KMS-11 (cell line): ENCODE results near the gene CORO2A.

ENCODE experiments used
- H2AFZ ChIP-seq: fragments of 200-600 bp; sonication (generic); 2 replicates; pipeline ENCODE4 v1.6.1; 2016; ENCODE audit warnings: antibody characterized with exemption, mixed run types, low read depth
- H3K27ac ChIP-seq: fragments of 200-600 bp; sonication (generic); 2 replicates; pipeline ENCODE4 v1.6.1; 2016; ENCODE audit warnings: mild to moderate bottlenecking, mixed run types
- H3K27me3 ChIP-seq: fragments of 200-600 bp; sonication (generic); 2 replicates; pipeline ENCODE4 v1.6.1; 2017; ENCODE audit warnings: mild to moderate bottlenecking, low read depth, mixed run types, moderate library complexity; ENCODE audit not compliant: insufficient read depth
- H3K36me3 ChIP-seq: fragments of 200-600 bp; sonication (generic); 2 replicates; pipeline ENCODE4 v1.6.1; 2017; ENCODE audit warnings: mild to moderate bottlenecking, mixed run types; ENCODE audit not compliant: insufficient read depth
- H3K4me1 ChIP-seq: fragments of 200-600 bp; sonication (generic); 2 replicates; pipeline ENCODE4 v1.6.1; 2016; ENCODE audit warnings: mild to moderate bottlenecking, low read depth, mixed run types; ENCODE audit not compliant: poor library complexity, severe bottlenecking
- H3K4me2 ChIP-seq: fragments of 200-600 bp; sonication (generic); 2 replicates; pipeline ENCODE4 v1.7.0; 2016; ENCODE audit warnings: mild to moderate bottlenecking, mixed run types
- H3K4me3 ChIP-seq: fragments of 200-600 bp; sonication (generic); IDR thresholded peaks from 2 replicates; pipeline ENCODE4 v1.6.1; 2017; ENCODE audit warnings: low read depth, low read length, mixed read lengths; ENCODE audit not compliant: insufficient read depth
- H3K79me2 ChIP-seq: fragments of 200-600 bp; sonication (generic); 2 replicates; pipeline ENCODE4 v1.6.1; 2016; ENCODE audit warnings: low read depth, mixed run types; ENCODE audit not compliant: insufficient read depth
- H3K9ac ChIP-seq: fragments of 200-600 bp; sonication (generic); 2 replicates; pipeline ENCODE4 v1.6.1; 2016; ENCODE audit warnings: mild to moderate bottlenecking, mixed run types
- H4K20me1 ChIP-seq: fragments of 200-600 bp; sonication (generic); 2 replicates; pipeline ENCODE4 v1.6.1; 2016; ENCODE audit warnings: mild to moderate bottlenecking, mixed run types; ENCODE audit not compliant: insufficient read depth
- CTCF ChIP-seq: fragments of 200-600 bp; sonication (generic); conservative IDR thresholded peaks from 2 replicates; pipeline ENCODE4 v1.6.1; 2017; ENCODE audit warnings: low read depth, mild to moderate bottlenecking, antibody characterized with exemption, low read length, moderate library complexity, mixed read lengths

Gene CORO2A

GRCh38 chr9:98101868-98102273 is 90.6 kb downstream of the CORO2A start:
- no peaks in the 10 kb centered on the region for H3K36me3 ChIP-seq
- H3K4me2 ChIP-seq = peak overlapping the region; percentile 85; the same call in 1 of the 2 replicates
- H3K4me1 ChIP-seq = peaks cover 93% of the 10 kb centered on the region
- peak overlapping the region; percentile 81 for H3K27ac ChIP-seq
- no peak for TF ChIP-seq CTCF
- H3K4me3 ChIP-seq = no peak overlapping the region
- H3K79me2 ChIP-seq = peaks cover 36% of the 10 kb centered on the region; the same call in 1 of the 2 replicates
- no peaks in the 10 kb centered on the region for H4K20me1 ChIP-seq
- no peak overlapping the region for H2AFZ ChIP-seq
- H3K9ac ChIP-seq = peak overlapping the region; percentile 35; the same call in 1 of the 2 replicates
- H3K27me3 ChIP-seq = no peaks in the 10 kb centered on the region

GRCh38 chr9:98101416-98101815 is 91.0 kb downstream of the CORO2A start:
- Histone ChIP-seq H3K27me3 (no peaks in the 10 kb centered on the region), H3K9ac (peak overlapping the region; percentile 31; the same call in 1 of the 2 replicates), H3K4me2 (peak overlapping the region; percentile 73), H2AFZ (peak overlapping the region; percentile 15; the same call in 1 of the 2 replicates), H3K36me3 (no peaks in the 10 kb centered on the region), H3K79me2 (peaks cover 35% of the 10 kb centered on the region; the same call in 1 of the 2 replicates), H4K20me1 (no peaks in the 10 kb centered on the region), H3K4me1 (peaks cover 97% of the 10 kb centered on the region), H3K4me3 (no peak overlapping the region), H3K27ac (peak overlapping the region; percentile 81)
- no peak for TF ChIP-seq CTCF

GRCh38 chr9:98100456-98100855 is 92.0 kb downstream of the CORO2A start:
- TF ChIP-seq CTCF = no peak
- Histone ChIP-seq H3K36me3 (no peaks in the 10 kb centered on the region), H2AFZ (no peak overlapping the region), H3K79me2 (peaks cover 26% of the 10 kb centered on the region; the same call in 1 of the 2 replicates), H3K4me1 (peaks cover 97% of the 10 kb centered on the region), H4K20me1 (no peaks in the 10 kb centered on the region), H3K4me2 (peak overlapping the region; percentile 73), H3K27me3 (no peaks in the 10 kb centered on the region), H3K4me3 (no peak overlapping the region), H3K9ac (no peak overlapping the region), H3K27ac (peak overlapping the region; percentile 81; the same call in 1 of the 2 replicates)

GRCh38 chr9:98099898-98100297 is 92.5 kb downstream of the CORO2A start:
- no peak overlapping the region for H3K4me3 ChIP-seq
- H3K27ac ChIP-seq = peak overlapping the region; percentile 81; the same call in 1 of the 2 replicates
- no peaks in the 10 kb centered on the region for H3K27me3 ChIP-seq
- H3K79me2 ChIP-seq = peaks cover 22% of the 10 kb centered on the region; the same call in 1 of the 2 replicates
- H3K36me3 ChIP-seq = no peaks in the 10 kb centered on the region
- no peak for TF ChIP-seq CTCF
- H3K4me1 ChIP-seq = peaks cover 96% of the 10 kb centered on the region
- H2AFZ ChIP-seq = no peak overlapping the region
- H3K4me2 ChIP-seq = peak overlapping the region; percentile 73
- no peak overlapping the region for H3K9ac ChIP-seq
- no peaks in the 10 kb centered on the region for H4K20me1 ChIP-seq
